Fibroblast of upper back skin (primary cell): Measurements from ENCODE around the gene ZNF428.

Experiments
- DNase-seq: peaks from one replicate; pipeline ENCODE4 v3.0.0-alpha.2; 2013

Gene ZNF428

GRCh38 chr19:43560687-43561086 is 58.7 kb downstream of the ZNF428 start:
- DNase-seq: no peak
